HCT116 (cell line): Measurements from ENCODE around the gene ADGRA1. TPM values are rescaled to one million over a fixed set of nuclear protein-coding genes. Genes with fewer than 3 reads are reported as not detected.

Experiments used
- ATAC-seq: fragments of 200-7000 bp; cut with Tn5 transposase; 2 replicates; pipeline ENCODE4 v1.9.1; 2020; ENCODE audit warnings: mild to moderate bottlenecking, moderate library complexity
- BruUV-seq: library from RNA; stranded (reverse); fragments of 400-500 nt; replicated peaks from 2 replicates; lab custom pipeline; 2021; lab: Mats Ljungman, UMichigan
- CTCF ChIA-PET: fragments of 300-600 bp; sonication (Branson Sonifier 250); formaldehyde crosslinking; loops from one replicate; lab custom pipeline; 2021; ENCODE audit warnings: antibody characterized with exemption; lab: Charles Lee
- POLR2A ChIA-PET: fragments of 300-600, 350-600 bp; sonication (Branson Sonifier 250); formaldehyde crosslinking; loops from one replicate; lab custom pipeline; 2021; ENCODE audit warnings: antibody characterized with exemption; lab: Charles Lee
- RAD21 ChIA-PET, 2 experiments: fragments of 300-600 bp; sonication (Branson Sonifier 250); formaldehyde crosslinking; loops; one replicate each; lab custom pipeline; 2023; ENCODE audit warnings: low total read pairs in 2 of 2; ENCODE audit not compliant: uncharacterized antibody in 2 of 2, unreplicated experiment in 2 of 2, low non-redundant PET in 1 of 2; lab: Charles Lee
- DNase-seq: peaks from one replicate; pipeline ENCODE4 v3.0.0-alpha.2; 2010; ENCODE audit warnings: low read depth, low spot score
- H2AFZ ChIP-seq: fragments of 200-600 bp; shearing (Covaris generic), sonication (generic); 2 replicates; pipeline ENCODE4 v1.6.1; 2017; ENCODE audit warnings: low read depth, mixed run types, mixed read lengths, antibody characterized with exemption, low read length; ENCODE audit not compliant: poor library complexity, severe bottlenecking
- H3K27ac ChIP-seq: 2 replicates; pipeline ENCODE4 v1.5.1; 2012; ENCODE audit warnings: low read depth, low read length
- H3K27me3 ChIP-seq: fragments of 200-600 bp; sonication (generic); 2 replicates; pipeline ENCODE4 v1.6.1; 2016; ENCODE audit warnings: mixed run types, low read length, mixed read lengths; ENCODE audit not compliant: insufficient read depth
- H3K36me3 ChIP-seq, 2 experiments: fragments of 200-500 bp in 1 of 2; fragments of 200-600 bp in 1 of 2; sonication (Bioruptor generic) in 1 of 2; sonication (generic) in 1 of 2; 2 replicates each; pipeline versions ENCODE4 v1.5.1 to v1.6.1; 2014 to 2016; ENCODE audit warnings: low read length in 2 of 2, inconsistent platforms in 1 of 2, mixed read lengths in 1 of 2, mixed run types in 1 of 2; ENCODE audit not compliant: insufficient read depth in 2 of 2, control insufficient read depth in 1 of 2
- H3K4me1 ChIP-seq, 2 experiments: fragments of 200-600 bp in 1 of 2; sonication (generic) in 1 of 2; 2 replicates each; pipeline versions ENCODE4 v1.5.1 to v1.6.1; 2012 to 2017; ENCODE audit warnings: low read length in 2 of 2, inconsistent platforms in 1 of 2, mild to moderate bottlenecking in 1 of 2, mixed read lengths in 1 of 2, mixed run types in 1 of 2, moderate library complexity in 1 of 2; ENCODE audit not compliant: insufficient read depth in 2 of 2, control insufficient read depth in 1 of 2
- H3K4me2 ChIP-seq: fragments of 200-600 bp; sonication (generic); 2 replicates; pipeline ENCODE4 v1.6.1; 2017; ENCODE audit warnings: mixed run types, low read length, mixed read lengths
- H3K4me3 ChIP-seq, 2 experiments: fragments of 200-600 bp in 1 of 2; sonication (generic) in 1 of 2; replicated peaks in 1 of 2; 2 replicates each; pipeline ENCODE4 v1.5.1; 2011 to 2016; ENCODE audit warnings: low read length in 2 of 2, control low read depth in 1 of 2, low read depth in 1 of 2, mild to moderate bottlenecking in 1 of 2, mixed read lengths in 1 of 2, mixed run types in 1 of 2
- H3K79me2 ChIP-seq: fragments of 200-600 bp; sonication (generic); 2 replicates; pipeline ENCODE4 v1.6.1; 2017; ENCODE audit warnings: mild to moderate bottlenecking, mixed run types, low read length, moderate library complexity, mixed read lengths; ENCODE audit not compliant: insufficient read depth
- H3K9ac ChIP-seq: fragments of 200-600 bp; sonication (generic); 2 replicates; pipeline ENCODE4 v1.6.1; 2016; ENCODE audit warnings: low read length, mixed read lengths
- H3K9me2 ChIP-seq: fragments of 200-600 bp; sonication (generic), shearing (Covaris generic); 2 replicates; pipeline ENCODE4 v1.6.1; 2017; ENCODE audit warnings: mixed run types, mild to moderate bottlenecking, moderate library complexity; ENCODE audit not compliant: insufficient read depth
- H3K9me3 ChIP-seq, 2 experiments: fragments of 200-500 bp in 1 of 2; fragments of 200-600 bp in 1 of 2; sonication (Bioruptor generic) in 1 of 2; sonication (generic) in 1 of 2; 2 replicates each; pipeline ENCODE4 v1.6.1; 2014 to 2017; ENCODE audit warnings: low read length in 2 of 2, mixed read lengths in 2 of 2, inconsistent platforms in 1 of 2, low read depth in 1 of 2, mild to moderate bottlenecking in 1 of 2, mixed run types in 1 of 2, moderate library complexity in 1 of 2; ENCODE audit not compliant: control insufficient read depth in 1 of 2, insufficient read depth in 1 of 2
- H4K20me1 ChIP-seq: fragments of 200-600 bp; sonication (generic), shearing (Covaris generic); 2 replicates; pipeline ENCODE4 v1.6.1; 2017; ENCODE audit warnings: mixed run types, mild to moderate bottlenecking, moderate library complexity; ENCODE audit not compliant: insufficient read depth
- EGR1 ChIP-seq: IDR thresholded peaks from 2 replicates; pipeline ENCODE4 v1.6.1; 2012; ENCODE audit warnings: low read depth
- EZH2 ChIP-seq: fragments of 200-600 bp; sonication (generic); IDR thresholded peaks from 2 replicates; pipeline ENCODE4 v1.6.1; 2017; ENCODE audit warnings: antibody characterized with exemption, mixed run types
- EZH2phosphoT487 ChIP-seq: fragments of 200-600 bp; IDR thresholded peaks from 2 replicates; pipeline ENCODE4 v1.6.1; 2018; ENCODE audit warnings: antibody characterized with exemption, borderline replicate concordance
- POLR2A ChIP-seq: IDR thresholded peaks from 2 replicates; pipeline ENCODE4 v1.7.0; 2011; ENCODE audit warnings: borderline replicate concordance; ENCODE audit not compliant: insufficient read depth, insufficient read length; ENCODE audit errors: extremely low read depth
- SIN3A ChIP-seq: IDR thresholded peaks from 2 replicates; pipeline ENCODE4 v1.6.1; 2012; ENCODE audit warnings: low read depth
- SRF ChIP-seq: IDR thresholded peaks from 2 replicates; pipeline ENCODE4 v1.6.1; 2012; ENCODE audit warnings: low read depth
- YY1 ChIP-seq: IDR thresholded peaks from 2 replicates; pipeline ENCODE4 v1.6.1; 2011; ENCODE audit warnings: low read length, low read depth, moderate library complexity, mild to moderate bottlenecking; ENCODE audit not compliant: insufficient replicate concordance; ENCODE audit errors: extremely low read depth
- ZNF274 ChIP-seq: fragments of 200-500 bp; sonication (Bioruptor generic); IDR thresholded peaks from 2 replicates; pipeline ENCODE4 v1.6.1; 2014; ENCODE audit warnings: mild to moderate bottlenecking, low read depth, low read length, inconsistent platforms
- intact Hi-C: fragments of 100-400 bp; cut with micrococcal nuclease; formaldehyde crosslinking; loops from 2 replicates; pipeline ENCODE4 v1.10.0; 2022
- total RNA-seq: library from RNA; stranded (reverse); gene quantifications from one replicate; pipeline ENCODE4 v1.2.1, GENCODE V29; 2021; ENCODE audit not compliant: unreplicated experiment
- TF ChIP-seq, protein P1 (sequence below): IDR thresholded peaks from 2 replicates; pipeline ENCODE4 v1.6.1; 2012; ENCODE audit warnings: low read depth
- TF ChIP-seq, protein P2 (sequence below): IDR thresholded peaks from 2 replicates; pipeline ENCODE4 v1.6.1; 2012
- TF ChIP-seq, protein P3 (sequence below): IDR thresholded peaks from 2 replicates; pipeline ENCODE4 v1.6.1; 2011; ENCODE audit warnings: mild to moderate bottlenecking, low read length, moderate library complexity; ENCODE audit not compliant: insufficient replicate concordance; ENCODE audit errors: extremely low read depth

ADGRA1 gene
- total RNA-seq, 1 experiment from 2014 or later: not detected

DNA sequence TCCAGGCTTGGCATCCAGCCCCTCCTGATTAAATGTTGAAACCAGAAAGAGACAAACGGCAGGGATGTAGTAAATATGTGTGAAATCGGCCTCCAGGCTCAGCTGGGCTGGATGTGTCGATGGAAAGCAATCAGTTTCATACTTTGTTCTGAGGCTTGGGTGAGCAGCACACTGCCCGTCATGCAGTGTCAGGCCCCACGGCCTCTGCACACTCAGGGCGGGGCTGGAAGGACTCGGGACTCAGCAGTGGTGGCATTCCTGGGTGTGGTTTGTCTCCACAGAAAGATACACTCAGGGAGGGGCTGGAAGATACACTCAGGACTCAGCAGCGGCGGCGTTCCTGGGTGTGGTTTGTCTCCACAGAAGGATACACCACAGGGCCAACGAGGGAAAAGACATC lies 22.0 kb downstream of the ADGRA1 start:
- TF ChIP-seq SIN3A (no peak), YY1 (no peak), ZNF274 (no peak), EGR1 (no peak), SRF (no peak), EZH2 (no peak), EZH2phosphoT487 (no peak), POLR2A (no peak)
- TF ChIP-seq, protein P1, sequence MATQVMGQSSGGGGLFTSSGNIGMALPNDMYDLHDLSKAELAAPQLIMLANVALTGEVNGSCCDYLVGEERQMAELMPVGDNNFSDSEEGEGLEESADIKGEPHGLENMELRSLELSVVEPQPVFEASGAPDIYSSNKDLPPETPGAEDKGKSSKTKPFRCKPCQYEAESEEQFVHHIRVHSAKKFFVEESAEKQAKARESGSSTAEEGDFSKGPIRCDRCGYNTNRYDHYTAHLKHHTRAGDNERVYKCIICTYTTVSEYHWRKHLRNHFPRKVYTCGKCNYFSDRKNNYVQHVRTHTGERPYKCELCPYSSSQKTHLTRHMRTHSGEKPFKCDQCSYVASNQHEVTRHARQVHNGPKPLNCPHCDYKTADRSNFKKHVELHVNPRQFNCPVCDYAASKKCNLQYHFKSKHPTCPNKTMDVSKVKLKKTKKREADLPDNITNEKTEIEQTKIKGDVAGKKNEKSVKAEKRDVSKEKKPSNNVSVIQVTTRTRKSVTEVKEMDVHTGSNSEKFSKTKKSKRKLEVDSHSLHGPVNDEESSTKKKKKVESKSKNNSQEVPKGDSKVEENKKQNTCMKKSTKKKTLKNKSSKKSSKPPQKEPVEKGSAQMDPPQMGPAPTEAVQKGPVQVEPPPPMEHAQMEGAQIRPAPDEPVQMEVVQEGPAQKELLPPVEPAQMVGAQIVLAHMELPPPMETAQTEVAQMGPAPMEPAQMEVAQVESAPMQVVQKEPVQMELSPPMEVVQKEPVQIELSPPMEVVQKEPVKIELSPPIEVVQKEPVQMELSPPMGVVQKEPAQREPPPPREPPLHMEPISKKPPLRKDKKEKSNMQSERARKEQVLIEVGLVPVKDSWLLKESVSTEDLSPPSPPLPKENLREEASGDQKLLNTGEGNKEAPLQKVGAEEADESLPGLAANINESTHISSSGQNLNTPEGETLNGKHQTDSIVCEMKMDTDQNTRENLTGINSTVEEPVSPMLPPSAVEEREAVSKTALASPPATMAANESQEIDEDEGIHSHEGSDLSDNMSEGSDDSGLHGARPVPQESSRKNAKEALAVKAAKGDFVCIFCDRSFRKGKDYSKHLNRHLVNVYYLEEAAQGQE: no peak
- TF ChIP-seq, protein P2, sequence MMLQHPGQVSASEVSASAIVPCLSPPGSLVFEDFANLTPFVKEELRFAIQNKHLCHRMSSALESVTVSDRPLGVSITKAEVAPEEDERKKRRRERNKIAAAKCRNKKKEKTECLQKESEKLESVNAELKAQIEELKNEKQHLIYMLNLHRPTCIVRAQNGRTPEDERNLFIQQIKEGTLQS: no peak
- TF ChIP-seq, protein P3, sequence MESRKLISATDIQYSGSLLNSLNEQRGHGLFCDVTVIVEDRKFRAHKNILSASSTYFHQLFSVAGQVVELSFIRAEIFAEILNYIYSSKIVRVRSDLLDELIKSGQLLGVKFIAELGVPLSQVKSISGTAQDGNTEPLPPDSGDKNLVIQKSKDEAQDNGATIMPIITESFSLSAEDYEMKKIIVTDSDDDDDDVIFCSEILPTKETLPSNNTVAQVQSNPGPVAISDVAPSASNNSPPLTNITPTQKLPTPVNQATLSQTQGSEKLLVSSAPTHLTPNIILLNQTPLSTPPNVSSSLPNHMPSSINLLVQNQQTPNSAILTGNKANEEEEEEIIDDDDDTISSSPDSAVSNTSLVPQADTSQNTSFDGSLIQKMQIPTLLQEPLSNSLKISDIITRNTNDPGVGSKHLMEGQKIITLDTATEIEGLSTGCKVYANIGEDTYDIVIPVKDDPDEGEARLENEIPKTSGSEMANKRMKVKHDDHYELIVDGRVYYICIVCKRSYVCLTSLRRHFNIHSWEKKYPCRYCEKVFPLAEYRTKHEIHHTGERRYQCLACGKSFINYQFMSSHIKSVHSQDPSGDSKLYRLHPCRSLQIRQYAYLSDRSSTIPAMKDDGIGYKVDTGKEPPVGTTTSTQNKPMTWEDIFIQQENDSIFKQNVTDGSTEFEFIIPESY: no peak
- TF ChIP-seq, all 23 proteins: peak for 0
- DNase-seq: no peak
- H2AFZ ChIP-seq: peak overlapping the region; percentile 35
- H3K4me2 ChIP-seq: peak overlapping the region; percentile 55
- H3K4me1 ChIP-seq: peaks cover 2 to 11% of the 10 kb centered on the region in 2 experiments; a peak in 2 of 4 replicates
- no peaks in the 10 kb centered on the region for H3K9me2 ChIP-seq
- no peaks in the 10 kb centered on the region for H3K27me3 ChIP-seq
- ChIA-PET CTCF (no interaction called here), POLR2A (no interaction called here), RAD21 (interaction anchor here in 1 of 2 experiments (0.8 kb wide), 1 partner anchor 53 kb away, joined by 3 read pairs; no protein-coding TSS in a partner anchor)
- intact Hi-C loops: no loop called here
- BruUV-seq: no TSS peak
- no peak overlapping the region for H3K4me3 ChIP-seq
- no peak overlapping the region for H3K27ac ChIP-seq
- no peaks in the 10 kb centered on the region for H4K20me1 ChIP-seq
- H3K36me3 ChIP-seq: no peaks in the 10 kb centered on the region
- peak; percentile 57 for ATAC-seq
- no peaks in the 10 kb centered on the region; a peak in 1 of 4 replicates for H3K9me3 ChIP-seq
- H3K9ac ChIP-seq: no peak overlapping the region
- H3K79me2 ChIP-seq: no peaks in the 10 kb centered on the region
